ENCODE results near the gene SHLD1.
"Not testable (repeated sequence)": the region's sequence is repeated elsewhere in the genome, so short reads cannot be mapped to it uniquely, and the experiment has no call there.

The SHLD1 gene

DNA sequence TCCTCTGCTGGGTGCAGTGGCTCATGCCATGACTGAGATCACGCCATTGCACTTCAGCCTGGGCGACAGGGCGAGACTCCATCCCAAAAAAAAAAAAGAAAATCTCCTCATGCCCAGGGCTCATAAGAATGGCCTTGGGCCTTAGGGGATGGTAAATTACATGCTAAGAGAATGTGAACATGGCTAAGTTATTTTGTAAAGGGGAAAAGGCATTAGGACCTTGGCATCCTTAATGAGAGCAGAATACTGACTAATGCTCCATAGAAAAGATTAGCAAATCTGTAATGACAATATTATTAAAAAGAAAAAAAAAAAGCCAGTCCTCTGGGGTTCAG lies 12.6 kb upstream of the SHLD1 start:
- no peak for DNase-seq (ENCODE audit: low read depth)

DNA sequence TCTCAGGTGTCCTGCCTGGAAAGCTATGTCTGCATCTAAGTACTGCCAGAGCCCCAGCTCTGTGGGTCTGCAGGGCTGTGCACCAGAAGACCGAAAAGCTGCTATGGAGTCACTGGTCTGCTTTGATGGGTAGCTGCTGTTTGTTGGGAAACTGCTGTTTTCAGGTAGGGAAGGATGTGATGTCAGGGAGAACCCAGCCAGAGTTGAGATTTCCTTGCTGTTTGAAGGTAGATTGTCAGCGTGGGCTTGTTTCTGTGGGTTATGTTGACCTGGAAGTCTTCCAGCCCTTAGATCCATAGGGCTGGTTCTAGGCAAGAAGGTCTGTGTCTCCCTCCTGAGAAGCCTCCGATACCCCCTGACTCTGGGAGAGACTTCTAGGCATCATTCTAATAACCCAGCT lies 12.2 kb upstream of the SHLD1 start:
- no peak for DNase-seq (ENCODE audit: low read depth)

DNA sequence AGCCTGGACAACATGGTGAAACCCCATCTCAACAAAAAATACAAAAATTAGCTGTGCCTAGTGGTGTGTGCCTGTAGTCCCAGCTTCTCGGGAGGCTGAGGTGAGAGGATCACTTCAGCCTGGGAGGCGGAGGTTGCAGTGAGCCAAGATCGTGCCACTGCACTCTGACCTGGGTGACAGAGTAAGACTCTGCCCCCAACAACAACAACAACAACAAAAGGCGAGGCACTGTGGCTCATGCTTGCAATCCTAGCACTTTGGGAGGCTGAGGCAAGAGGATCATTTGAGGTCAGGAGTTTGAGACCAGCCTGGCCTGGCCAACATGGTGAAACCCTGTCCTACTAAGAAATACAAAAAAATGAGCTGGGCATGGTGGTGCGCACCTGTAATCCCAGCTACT lies 9.6 kb upstream of the SHLD1 start:
- DNase-seq (ENCODE audit: low read depth), result not testable (repeated sequence)

DNA sequence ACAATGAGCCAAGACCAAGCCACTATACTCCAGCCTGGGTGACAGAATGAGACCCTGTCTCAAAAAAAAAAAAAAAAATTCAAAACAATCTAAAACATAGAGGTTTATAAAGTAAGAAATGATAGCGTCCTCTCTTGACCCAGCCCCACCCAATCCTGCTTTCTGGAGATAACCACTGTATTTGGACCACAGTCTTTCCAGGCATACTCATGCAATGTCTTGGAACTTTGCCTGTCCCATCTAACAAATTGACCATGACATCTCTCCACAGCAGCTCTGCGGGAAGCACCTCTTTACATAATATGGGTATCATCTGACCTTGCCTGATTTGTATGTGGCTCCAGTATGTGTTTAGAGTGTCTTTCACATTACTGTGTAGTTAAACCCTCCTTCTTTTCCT lies 9.1 kb upstream of the SHLD1 start:
- DNase-seq (ENCODE audit: low read depth), result no peak

DNA sequence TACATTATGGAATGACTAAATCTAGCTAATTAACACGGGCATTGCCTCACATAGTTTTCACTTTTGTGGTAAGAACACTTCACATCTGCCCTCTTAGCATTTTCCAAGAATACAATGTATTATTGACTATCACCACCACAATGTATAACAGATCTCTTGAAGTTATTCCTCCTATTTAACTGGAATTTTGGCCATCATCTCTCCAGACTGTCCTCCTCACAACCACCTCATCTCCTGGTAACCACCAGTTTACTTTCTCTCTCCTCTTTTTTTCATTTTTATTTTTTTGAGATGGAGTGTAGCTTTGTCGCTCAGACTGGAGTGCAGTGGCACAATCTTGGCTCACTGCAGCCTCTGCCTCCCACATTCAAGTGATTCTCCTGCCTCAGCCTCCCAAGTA lies 8.2 kb upstream of the SHLD1 start:
- DNase-seq (ENCODE audit: low read depth), result no peak

DNA sequence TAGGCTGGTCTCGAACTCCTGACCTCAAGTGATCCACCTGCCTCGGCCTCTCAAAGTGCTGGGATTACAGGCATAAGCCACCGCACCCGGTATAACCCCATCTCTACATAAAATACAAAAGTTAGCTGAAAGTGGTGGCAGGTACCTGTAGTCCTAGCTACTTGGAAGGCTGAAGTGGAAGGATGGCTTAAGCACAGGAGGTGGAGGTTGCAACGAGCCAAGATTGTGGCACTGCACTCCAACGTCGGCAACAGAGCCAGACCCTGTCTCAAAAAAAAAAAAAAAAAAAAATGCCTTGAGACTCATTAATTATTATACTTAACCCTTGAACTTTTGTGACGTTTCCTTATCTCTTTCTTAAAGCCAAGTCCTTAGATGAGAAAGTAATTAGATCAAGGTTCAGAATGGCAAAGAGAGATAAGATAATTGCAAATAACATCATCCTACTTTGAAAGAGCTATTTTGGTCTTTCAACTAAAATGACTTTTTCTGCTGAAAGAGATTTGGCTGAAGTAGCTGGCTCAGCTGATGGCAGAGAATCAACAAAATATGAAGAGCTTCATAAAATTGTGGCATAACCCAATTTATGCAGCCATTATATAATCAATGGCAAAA lies 4.7 kb upstream of the SHLD1 start:
- no peak for DNase-seq (ENCODE audit: low read depth)

DNA sequence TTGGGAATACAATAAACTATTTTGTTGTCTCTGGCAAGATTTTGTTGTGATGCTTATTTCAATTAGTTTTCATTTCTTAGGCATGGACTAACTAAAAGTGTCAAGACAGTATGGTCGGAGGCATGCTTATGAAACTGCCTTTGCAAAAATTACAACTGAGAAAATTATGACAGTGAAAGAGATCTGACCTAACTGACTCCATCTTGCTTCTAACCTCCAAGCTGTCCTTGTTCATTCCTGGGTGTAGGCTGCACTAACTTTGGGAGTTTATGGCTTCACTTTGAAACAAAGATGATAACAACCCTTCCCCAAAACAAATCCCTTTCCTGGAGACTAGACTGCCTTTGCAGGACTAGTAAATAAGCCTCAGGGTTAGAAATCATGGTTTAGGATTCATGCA lies 4.1 kb upstream of the SHLD1 start:
- DNase-seq (ENCODE audit: low read depth), result no peak

DNA sequence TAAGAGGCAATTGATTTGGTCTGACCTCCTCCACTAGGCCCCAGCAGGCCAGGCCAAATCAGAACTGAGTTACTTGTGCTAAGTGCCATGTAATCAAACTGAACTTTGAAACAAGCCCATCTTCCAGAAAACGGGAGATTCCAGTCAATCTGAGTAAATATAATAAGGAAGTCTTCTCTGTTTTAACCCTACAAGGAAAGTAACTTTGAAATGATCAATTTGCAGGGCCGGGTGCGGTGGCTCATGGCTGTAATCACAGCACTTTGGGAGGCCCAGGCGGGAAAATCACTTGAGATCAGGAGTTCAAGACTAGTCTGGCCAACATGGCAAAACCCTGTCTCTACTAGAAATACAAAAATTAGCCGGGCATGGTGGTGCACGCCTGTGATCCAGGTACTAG lies 2.0 kb upstream of the SHLD1 start:
- no peak for DNase-seq (ENCODE audit: low read depth)

DNA sequence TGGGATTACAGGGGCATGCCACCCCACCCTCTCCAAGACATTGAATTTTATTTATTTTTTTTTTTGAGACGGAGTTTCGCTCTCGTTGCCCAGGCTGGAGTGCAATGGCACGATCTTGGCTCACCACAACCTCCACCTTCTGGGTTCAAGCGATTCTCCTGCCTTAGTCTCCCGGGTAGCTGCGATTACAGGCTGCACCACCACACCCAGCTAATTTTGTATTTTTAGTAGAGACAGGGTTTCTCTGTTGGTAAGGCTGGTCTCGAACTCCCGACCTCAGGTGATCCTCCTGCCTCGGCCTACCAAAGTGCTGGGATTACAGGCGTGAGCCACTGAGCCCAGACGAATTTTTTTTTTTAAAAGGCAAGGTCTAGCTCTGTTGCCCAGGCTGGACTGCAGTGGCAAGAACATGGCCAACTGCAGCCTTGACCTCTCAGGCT lies 669 bp upstream of the SHLD1 start:
- not testable (repeated sequence) for DNase-seq (ENCODE audit: low read depth)

DNA sequence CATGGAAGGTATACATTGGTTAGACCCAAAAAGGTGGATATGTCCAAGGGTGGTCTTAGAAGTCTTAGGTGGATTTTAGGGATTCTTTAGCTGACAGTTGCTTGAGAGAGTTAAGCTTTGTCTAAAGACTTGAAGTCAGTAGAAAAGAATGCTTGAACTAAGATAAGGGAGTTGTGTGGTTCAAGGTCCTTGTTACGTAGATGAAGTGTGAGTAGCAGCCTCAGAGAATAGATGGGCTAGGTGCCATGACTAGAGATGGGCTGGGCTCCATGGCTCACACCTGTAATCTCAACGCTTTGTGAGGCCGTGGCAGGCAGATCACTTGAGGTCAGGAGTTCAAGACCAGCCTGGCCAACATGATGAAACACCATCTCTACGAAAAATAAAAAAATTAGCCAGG lies 1.7 kb downstream of the SHLD1 start:
- no peak for DNase-seq (ENCODE audit: low read depth)

DNA sequence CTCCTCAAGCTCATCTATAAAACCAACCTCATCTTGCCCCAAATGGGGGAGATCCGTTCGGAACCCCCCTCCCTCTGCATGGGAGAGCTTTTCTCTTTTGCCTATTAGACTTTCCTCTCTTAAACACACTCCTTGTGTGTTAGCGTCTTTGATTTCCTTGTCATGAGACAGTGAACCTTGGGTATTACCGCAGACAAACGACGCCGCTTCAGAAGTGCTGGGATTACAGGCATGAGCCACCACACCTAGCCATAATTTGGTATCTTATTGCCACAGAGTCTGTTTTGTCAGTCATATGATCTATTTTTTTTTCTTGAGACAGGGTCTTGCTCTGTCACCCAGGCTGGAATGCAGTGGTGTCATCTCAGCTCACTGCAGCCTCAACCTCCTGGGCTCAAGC lies 3.6 kb downstream of the SHLD1 start:
- DNase-seq (ENCODE audit: low read depth), result no peak

DNA sequence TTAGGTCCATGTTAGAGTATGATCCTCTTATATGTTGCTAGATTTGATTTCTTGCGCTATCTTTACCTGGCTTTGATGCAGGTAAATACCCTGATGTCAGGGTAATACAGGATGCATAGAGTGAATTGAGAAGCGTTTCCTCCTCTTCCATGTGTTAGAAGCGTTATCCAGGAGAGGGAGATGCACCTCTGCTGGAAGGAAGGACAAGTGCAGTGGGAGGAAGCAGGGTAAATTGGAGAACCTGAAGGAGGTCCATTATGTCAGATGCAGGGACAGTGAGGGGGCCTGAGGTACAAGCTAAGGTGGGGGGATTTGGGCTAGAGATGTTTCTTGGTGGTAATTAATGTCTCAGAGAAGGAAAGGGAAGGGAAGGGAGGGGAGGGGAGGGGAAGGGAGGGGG lies 7.7 kb downstream of the SHLD1 start:
- no peak for DNase-seq (ENCODE audit: low read depth)

DNA sequence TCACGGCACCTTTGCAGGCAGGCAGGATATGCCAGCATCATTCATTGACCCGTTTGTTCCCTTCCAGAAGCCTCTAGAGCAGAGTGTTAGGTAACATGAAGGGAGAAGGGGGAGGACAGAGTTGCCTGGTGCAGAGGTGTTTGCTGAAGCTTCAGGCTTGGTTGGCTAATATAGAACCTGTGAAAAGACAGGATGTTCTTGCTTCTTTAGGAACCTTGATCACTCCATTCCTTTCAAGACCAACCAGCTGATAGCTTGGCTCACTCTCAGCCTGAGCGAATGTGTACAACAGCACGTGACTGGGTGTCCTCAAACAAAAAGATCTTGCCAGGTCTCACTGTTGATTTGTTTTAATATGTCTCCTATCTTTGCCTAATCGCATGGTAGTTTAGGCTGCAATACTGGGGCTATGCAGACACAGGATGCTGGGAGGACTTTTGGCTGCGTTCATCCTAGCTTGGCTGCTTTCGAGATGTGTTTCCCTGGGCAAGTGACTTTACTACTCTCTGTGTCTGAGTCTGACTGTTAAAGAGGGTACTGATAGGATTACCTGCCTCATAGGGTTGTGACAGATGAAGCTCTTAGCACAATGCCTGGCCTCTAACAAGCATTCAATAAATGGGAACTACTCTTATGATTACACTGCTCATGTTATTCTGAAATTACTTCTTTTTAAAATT lies 16.0 kb downstream of the SHLD1 start:
- DNase-seq (ENCODE audit: low read depth), result no peak

DNA sequence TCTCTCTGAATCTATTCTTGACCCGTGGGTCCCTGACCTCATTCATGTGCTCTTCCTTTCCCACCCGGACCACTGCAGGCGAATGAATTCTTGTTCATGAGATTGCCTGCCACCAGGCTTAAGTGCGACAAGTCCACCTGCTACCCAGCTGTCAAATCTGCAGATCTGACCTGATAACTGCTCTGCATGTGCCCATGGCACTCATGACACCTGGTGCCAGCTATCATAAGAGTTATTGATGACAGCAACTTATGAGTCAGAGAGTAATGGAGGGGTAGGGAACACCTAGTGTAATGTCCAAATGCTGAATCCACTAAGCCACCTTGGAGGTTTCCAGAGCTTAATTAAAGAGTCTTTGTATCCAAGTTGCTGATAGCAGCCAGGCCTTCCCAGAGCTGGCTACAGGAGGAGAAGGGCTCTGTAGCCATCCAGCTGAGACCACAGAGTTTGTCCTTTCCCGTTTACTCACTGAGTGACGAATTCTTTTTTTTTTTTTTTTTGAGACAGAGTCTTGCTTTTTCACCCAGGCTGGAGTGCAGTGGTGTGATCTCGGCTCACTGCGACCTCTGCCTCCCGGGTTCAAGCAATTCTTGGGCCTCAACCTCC lies 17.4 kb downstream of the SHLD1 start:
- no peak for DNase-seq (ENCODE audit: low read depth)

DNA sequence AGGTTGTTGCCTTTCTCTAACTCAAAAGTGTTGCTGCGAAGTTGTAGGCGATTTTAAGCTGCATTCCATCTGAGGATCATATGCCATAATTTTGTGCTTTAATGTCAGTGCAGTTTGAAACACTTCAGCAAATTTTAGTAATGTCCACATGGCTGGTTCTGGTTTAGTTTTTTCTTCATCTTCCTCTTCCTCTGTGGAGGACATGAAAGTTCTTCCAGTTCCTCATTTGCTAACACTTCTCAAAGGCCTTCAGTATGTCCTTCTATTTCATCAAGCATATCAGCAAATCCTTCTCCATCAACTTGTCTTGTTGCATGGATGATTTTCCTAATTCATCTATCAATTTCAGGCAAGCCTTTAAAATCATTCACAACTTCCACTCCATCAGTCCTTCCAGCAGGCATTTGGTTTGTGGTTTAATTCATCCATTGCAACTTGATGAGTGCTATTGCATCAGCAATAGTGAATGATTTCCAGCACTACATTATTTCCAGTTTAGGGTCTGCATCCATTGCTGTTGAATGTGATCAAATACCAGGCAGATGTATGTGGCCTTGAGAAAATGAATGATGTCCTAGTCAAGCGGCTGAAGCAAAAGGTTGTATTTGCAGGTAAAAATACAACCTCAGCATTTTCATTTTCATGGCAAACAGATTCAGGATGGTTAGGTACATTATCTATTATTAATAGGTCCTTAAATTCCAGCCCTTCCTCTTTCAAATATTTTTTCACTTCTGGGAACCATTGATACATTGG lies 20.2 kb downstream of the SHLD1 start:
- no peak for DNase-seq (ENCODE audit: low read depth)

DNA sequence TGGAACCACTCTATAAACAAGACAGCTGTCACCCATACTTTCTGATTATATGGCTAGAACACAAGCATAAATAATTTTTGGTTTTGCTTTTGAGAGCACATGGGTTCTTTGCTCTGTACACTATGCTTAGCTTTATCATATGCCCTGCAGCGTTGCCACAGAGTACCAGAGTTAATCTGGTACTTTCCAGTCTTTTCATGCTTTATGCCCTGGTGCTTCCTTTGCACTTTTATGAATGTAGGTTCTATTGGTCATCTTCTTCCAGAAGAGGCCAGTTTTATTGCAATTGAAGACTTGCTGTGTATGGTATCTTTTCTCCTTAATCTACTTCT lies 20.8 kb downstream of the SHLD1 start:
- DNase-seq (ENCODE audit: low read depth), result no peak

DNA sequence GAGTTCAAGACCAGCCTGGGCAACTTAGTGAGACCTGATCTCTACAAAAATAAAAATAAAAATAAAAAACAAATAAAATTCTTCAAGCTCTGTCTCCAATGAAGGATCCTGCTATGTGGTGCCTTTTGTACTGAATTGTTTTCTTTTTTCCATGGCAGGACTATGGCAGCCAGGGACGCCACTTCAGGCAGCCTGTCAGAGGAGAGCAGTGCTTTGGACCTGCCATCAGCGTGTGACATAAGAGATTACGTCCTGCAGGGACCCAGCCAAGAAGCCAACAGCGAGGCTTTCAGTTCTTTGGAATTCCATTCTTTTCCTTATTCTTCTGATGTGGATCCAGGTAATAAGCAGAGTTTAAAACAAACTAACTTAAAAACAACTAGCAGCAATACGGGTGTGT lies 22.5 kb downstream of the SHLD1 start:
- DNase-seq (ENCODE audit: low read depth), result no peak

DNA sequence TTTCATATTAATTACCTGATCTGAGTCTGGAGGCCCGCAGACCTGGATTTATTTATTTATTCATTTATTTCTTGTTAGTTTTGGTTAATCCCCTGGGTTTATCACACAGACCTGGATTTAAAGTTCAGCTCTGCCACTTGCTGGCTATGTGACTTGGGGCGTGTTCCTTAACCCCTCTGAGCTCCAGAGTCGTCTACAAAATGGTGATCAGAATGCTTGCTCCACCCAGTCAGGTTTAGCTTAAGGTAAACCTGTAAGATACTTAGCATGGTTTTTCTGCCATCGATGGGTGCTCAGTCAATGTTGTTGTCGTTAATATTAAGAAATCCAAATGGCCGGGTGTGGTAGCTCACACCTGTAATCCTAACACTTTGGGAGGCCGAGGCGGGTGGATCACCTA lies 23.4 kb downstream of the SHLD1 start:
- no peak for DNase-seq (ENCODE audit: low read depth)

DNA sequence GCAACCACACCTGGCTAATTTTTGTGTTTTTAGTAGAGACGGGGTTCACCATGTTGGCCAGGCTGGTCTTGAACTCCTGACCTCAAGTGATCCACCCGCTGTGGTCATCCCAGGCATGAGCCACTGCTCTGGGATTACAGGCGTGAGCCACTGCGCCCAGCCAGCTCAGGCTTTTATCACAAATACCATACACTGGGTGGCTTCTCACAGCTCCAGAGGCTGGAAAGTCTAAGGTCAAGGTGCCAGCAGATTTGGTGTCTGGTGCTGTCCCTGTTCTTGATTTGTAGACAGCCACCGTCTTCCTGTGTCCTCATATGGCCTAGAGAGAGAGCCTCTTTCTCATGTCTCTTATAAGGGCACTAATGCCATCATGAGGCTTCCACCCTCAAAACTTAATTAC lies 25.9 kb downstream of the SHLD1 start:
- no peak for DNase-seq (ENCODE audit: low read depth)

DNA sequence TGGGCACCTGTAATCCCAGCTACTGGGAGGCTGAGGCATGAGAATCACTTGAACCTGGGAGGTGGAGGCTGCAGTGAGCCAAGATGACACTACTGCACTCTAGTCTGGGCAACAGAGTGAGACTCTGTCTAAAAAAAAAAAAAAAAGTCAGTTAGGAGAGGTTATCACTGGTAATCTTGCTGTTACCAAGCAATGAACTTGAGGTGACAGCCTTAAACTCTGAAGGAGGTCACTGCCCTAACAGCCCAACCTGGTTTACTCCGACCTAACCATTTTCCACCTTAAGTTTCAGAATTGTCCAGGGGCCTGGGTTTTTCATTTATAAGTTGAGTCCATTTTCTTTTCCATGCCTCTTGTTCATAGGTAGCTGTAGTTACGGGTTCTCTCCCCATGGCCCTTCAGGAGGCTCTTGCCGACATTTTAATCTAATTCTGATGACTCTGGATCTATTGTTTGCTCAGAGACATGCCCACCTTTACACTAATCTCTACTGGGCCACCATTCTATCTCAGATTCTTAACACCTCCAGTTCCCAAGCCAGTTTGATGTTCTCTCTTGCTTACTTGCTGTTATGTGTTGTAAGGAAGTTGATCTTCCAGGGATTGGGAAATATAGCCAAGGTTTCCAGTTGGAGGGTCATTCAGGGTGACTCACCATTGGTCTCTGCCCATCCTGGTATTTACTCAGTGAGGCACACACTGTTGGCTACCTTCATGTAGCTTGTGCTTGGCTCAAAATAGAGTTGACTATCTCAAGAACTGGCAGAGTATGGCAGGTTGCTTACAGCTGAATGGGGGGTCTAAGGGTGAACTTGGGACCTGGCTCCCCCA lies 29.1 kb downstream of the SHLD1 start:
- peak; percentile 19 for DNase-seq (ENCODE audit: low read depth)

DNA sequence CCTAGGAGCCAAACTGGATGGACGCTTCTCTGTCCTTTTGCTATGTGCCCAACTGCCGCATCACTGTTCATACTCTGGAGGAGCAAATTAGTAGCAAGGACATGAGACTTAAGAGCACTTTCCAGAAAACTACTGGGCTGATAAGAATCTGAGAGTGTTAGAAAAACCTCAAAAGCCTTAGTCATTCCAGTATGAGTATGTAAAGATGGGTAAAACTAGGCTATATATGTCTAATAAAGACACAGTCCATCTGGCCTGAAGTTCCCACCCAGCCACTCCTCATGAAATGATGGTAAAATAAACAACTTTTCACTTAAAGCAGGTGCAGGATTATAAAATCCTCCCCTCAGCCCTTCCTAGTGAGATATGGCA lies 30.6 kb downstream of the SHLD1 start:
- DNase-seq (ENCODE audit: low read depth), result no peak

DNA sequence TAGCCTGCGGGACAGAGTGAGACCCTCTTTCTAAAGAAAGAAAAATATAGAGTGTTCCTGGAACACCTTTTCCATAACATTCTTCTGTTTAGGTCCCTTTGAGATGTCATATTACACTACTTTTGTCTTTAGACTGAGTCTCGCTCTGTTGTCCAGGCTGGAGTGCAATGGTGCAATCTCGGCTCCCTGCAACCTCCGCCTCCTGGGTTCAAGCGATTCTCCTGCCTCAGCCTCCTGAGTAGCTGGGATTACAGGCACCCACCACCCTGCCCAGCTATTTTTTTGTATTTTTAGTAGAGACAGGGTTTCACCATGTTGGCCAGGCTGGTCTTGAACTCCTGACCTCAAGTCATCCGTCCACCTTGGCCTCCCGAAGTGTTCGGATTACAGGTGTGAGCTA lies 31.2 kb downstream of the SHLD1 start:
- not testable (repeated sequence) for DNase-seq (ENCODE audit: low read depth)
